Measurements from ENCODE around the gene TOP1. TPM values are rescaled to one million over a fixed set of nuclear protein-coding genes. Genes with fewer than 3 reads are reported as not detected.

The TOP1 gene
- total RNA-seq, 1 experiment from 2014 or later = 81.8 TPM

GRCh38 chr20:41085606-41086005 lies 57.0 kb downstream of the TOP1 start:
- peaks cover 3% of the 10 kb centered on the region; the same call in 1 of the 2 replicates for H3K9me3 Mint-ChIP-seq
- TF ChIP-seq ZNF232 (CRISPR knock-in tag; IDR thresholded peaks at IDR 0.05) (no peak), KAT7 (CRISPR knock-in tag; IDR thresholded peaks at IDR 0.05; ENCODE audit: borderline replicate concordance) (no peak), ZNF281 (CRISPR knock-in tag; IDR thresholded peaks at IDR 0.05) (no peak), ZNF416 (CRISPR knock-in tag; IDR thresholded peaks at IDR 0.05) (no peak), FOXJ3 (CRISPR knock-in tag; IDR thresholded peaks at IDR 0.05; ENCODE audit: borderline replicate concordance) (no peak), NR1H2 (CRISPR knock-in tag; IDR thresholded peaks at IDR 0.05) (no peak), E2F5 (CRISPR knock-in tag; IDR thresholded peaks at IDR 0.05) (no peak)
- no peak overlapping the region for H3K27ac Mint-ChIP-seq
- ChIA-PET CTCF (interaction anchor here (3.2 kb wide), 1 partner anchor 95 kb away, joined by 13 read pairs; no protein-coding TSS in a partner anchor), POLR2A (no interaction called here)
- DNase-seq (ENCODE audit: low spot score) = no peak
- no peak for ATAC-seq
- H3K36me3 Mint-ChIP-seq = peaks cover 65% of the 10 kb centered on the region
- H3K4me1 Mint-ChIP-seq = peaks cover 10% of the 10 kb centered on the region
- H3K4me3 Mint-ChIP-seq = no peak overlapping the region
- H3K27me3 Mint-ChIP-seq (ENCODE audit: low read depth) = no peaks in the 10 kb centered on the region

GRCh38 chr20:41086402-41087324 lies 58.0 kb downstream of the TOP1 start:
- TF ChIP-seq CREM (CRISPR knock-in tag; IDR thresholded peaks at IDR 0.05) = no peak
- TF ChIP-seq TEAD1 (CRISPR knock-in tag; IDR thresholded peaks at IDR 0.05) = no peak
- TF ChIP-seq EMX1 (CRISPR knock-in tag; IDR thresholded peaks at IDR 0.05) = no peak
- TF ChIP-seq ATF6 (CRISPR knock-in tag; IDR thresholded peaks at IDR 0.05) = no peak
- DNase-seq (ENCODE audit: low spot score) = no peak
- Mint-ChIP-seq H3K27me3 (ENCODE audit: low read depth) (no peaks in the 10 kb centered on the region), H3K4me3 (no peak overlapping the region), H3K4me1 (peaks cover 10% of the 10 kb centered on the region), H3K9me3 (peaks cover 3% of the 10 kb centered on the region; the same call in 1 of the 2 replicates), H3K27ac (no peak overlapping the region; the same call in none of the 2 replicates), H3K36me3 (peaks cover 59% of the 10 kb centered on the region)
- CTCF ChIA-PET = interaction anchor here (1.1 to 3.2 kb wide), 3 partner anchors 9 to 96 kb away, joined by 3 to 13 read pairs (median 4); no protein-coding TSS in a partner anchor
- POLR2A ChIA-PET = no interaction called here
- no peak for ATAC-seq

GRCh38 chr20:41087325-41087685 lies 58.7 kb downstream of the TOP1 start:
- Mint-ChIP-seq H3K27me3 (ENCODE audit: low read depth) (no peaks in the 10 kb centered on the region), H3K4me1 (peaks cover 10% of the 10 kb centered on the region), H3K9me3 (peaks cover 3% of the 10 kb centered on the region; the same call in 1 of the 2 replicates), H3K36me3 (peaks cover 60% of the 10 kb centered on the region), H3K4me3 (no peak overlapping the region), H3K27ac (no peak overlapping the region; the same call in none of the 2 replicates)
- DNase-seq (ENCODE audit: low spot score) (no peak), ATAC-seq (no peak)
- no peak for TF ChIP-seq GABPB1 (CRISPR knock-in tag; IDR thresholded peaks at IDR 0.05)
- TF ChIP-seq ETV6 (CRISPR knock-in tag; IDR thresholded peaks at IDR 0.05) = no peak
- no peak for TF ChIP-seq ATF1 (CRISPR knock-in tag; IDR thresholded peaks at IDR 0.05)
- TF ChIP-seq ATF3 (CRISPR knock-in tag; conservative IDR thresholded peaks at IDR 0.05) = no peak
- TF ChIP-seq IRF1 (CRISPR knock-in tag; IDR thresholded peaks at IDR 0.05) = no peak
- no peak for TF ChIP-seq FOXK1 (CRISPR knock-in tag; IDR thresholded peaks at IDR 0.05)
- TF ChIP-seq FOXJ3 (CRISPR knock-in tag; IDR thresholded peaks at IDR 0.05; ENCODE audit: borderline replicate concordance) = no peak
- no peak for TF ChIP-seq SMAD4 (CRISPR knock-in tag; IDR thresholded peaks at IDR 0.05)
- TF ChIP-seq USF1 (CRISPR knock-in tag; IDR thresholded peaks at IDR 0.05) = no peak
- ChIA-PET CTCF (interaction anchor here (1.1 to 3.2 kb wide), 3 partner anchors 8 to 97 kb away, joined by 3 to 13 read pairs (median 4); no protein-coding TSS in a partner anchor), POLR2A (no interaction called here)

Data from WTC11 (cell line).